Mesendoderm (in vitro differentiated cells): ENCODE measurements around the gene CEP131.

ENCODE experiments used
- DNase-seq: peaks from one replicate; pipeline ENCODE4 v3.0.0; 2013
- H2AK5ac ChIP-seq: 2 replicates; pipeline ENCODE4 v1.6.1; 2013; ENCODE audit warnings: low read length, inconsistent platforms
- H2BK120ac ChIP-seq: 2 replicates; pipeline ENCODE4 v1.6.1; 2013; ENCODE audit warnings: low read depth, mild to moderate bottlenecking, low read length, moderate library complexity, mixed read lengths
- H2BK15ac ChIP-seq: replicated peaks from 2 replicates; pipeline ENCODE4 v1.6.1; 2013; ENCODE audit warnings: low read depth, mild to moderate bottlenecking, moderate library complexity
- H2BK5ac ChIP-seq: 2 replicates; pipeline ENCODE4 v1.6.1; 2013; ENCODE audit warnings: low read length, inconsistent platforms
- H3K18ac ChIP-seq: 2 replicates; pipeline ENCODE4 v1.6.1; 2013; ENCODE audit warnings: mild to moderate bottlenecking, low read length, mixed read lengths
- H3K23ac ChIP-seq: one replicate; pipeline ENCODE4 v1.6.1; 2013; ENCODE audit warnings: low read length
- H3K27ac ChIP-seq: 2 replicates; pipeline ENCODE4 v1.5.1; 2013; ENCODE audit warnings: low read depth, mild to moderate bottlenecking, inconsistent platforms, low read length, moderate library complexity
- H3K27me3 ChIP-seq: 2 replicates; pipeline ENCODE4 v1.6.1; 2013; ENCODE audit warnings: low read length, control low read depth, mild to moderate bottlenecking, inconsistent platforms; ENCODE audit not compliant: insufficient read depth, poor library complexity
- H3K36me3 ChIP-seq: 2 replicates; pipeline ENCODE4 v1.6.1; 2013; ENCODE audit warnings: low read length, inconsistent platforms; ENCODE audit not compliant: control insufficient read depth, insufficient read depth
- H3K4ac ChIP-seq: one replicate; pipeline ENCODE4 v1.6.1; 2013; ENCODE audit warnings: low read depth, mild to moderate bottlenecking, low read length, moderate library complexity
- H3K4me1 ChIP-seq: 2 replicates; pipeline ENCODE4 v1.6.1; 2013; ENCODE audit warnings: low read depth, low read length, inconsistent platforms; ENCODE audit not compliant: control insufficient read depth
- H3K4me2 ChIP-seq: 2 replicates; pipeline ENCODE4 v1.6.1; 2013; ENCODE audit warnings: low read length
- H3K4me3 ChIP-seq: 2 replicates; pipeline ENCODE4 v1.5.1; 2013; ENCODE audit warnings: mild to moderate bottlenecking, low read length
- H3K56ac ChIP-seq: one replicate; pipeline ENCODE4 v1.6.1; 2013; ENCODE audit warnings: low read length
- H3K79me1 ChIP-seq: 2 replicates; pipeline ENCODE4 v1.6.1; 2013; ENCODE audit warnings: low read length, inconsistent platforms
- H3K79me2 ChIP-seq: 2 replicates; pipeline ENCODE4 v1.6.1; 2013; ENCODE audit warnings: mild to moderate bottlenecking, low read length; ENCODE audit not compliant: control insufficient read depth, insufficient read depth
- H3K9ac ChIP-seq: 2 replicates; pipeline ENCODE4 v1.6.1; 2013; ENCODE audit warnings: low read length, inconsistent platforms
- H4K5ac ChIP-seq: one replicate; pipeline ENCODE4 v1.6.1; 2013; ENCODE audit warnings: low read length
- H4K8ac ChIP-seq: one replicate; pipeline ENCODE4 v1.6.1; 2013; ENCODE audit warnings: low read depth, mild to moderate bottlenecking, control low read depth, low read length, moderate library complexity
- WGBS: extraction: QIAGEN DNeasy Blood & Tissue Kit; methylation state at CpG from one replicate; pipeline ENCODE4 v1.1.7; 2013; ENCODE audit warnings: low lambda C conversion rate, missing lambda C conversion rate; ENCODE audit not compliant: insufficient coverage; ENCODE audit errors: extremely low coverage; 5-methylcytosine and 5-hydroxymethylcytosine counted together

The CEP131 gene

GRCh38 chr17:81153340-81153803 lies 69.4 kb downstream of the CEP131 start:
- DNase-seq = no peak
- Histone ChIP-seq H3K56ac (no peak overlapping the region), H3K36me3 (no peaks in the 10 kb centered on the region), H3K4me2 (no peak overlapping the region), H4K8ac (no peak overlapping the region), H2AK5ac (no peak overlapping the region), H3K4me3 (no peak overlapping the region), H3K27ac (no peak overlapping the region), H3K9ac (no peak overlapping the region), H3K23ac (no peak overlapping the region), H4K5ac (no peak overlapping the region), H3K79me1 (no peaks in the 10 kb centered on the region), H2BK15ac (no peak overlapping the region), H3K4ac (no peak overlapping the region), H3K18ac (no peak overlapping the region), H3K79me2 (no peaks in the 10 kb centered on the region), H2BK5ac (no peak overlapping the region), H3K27me3 (no peaks in the 10 kb centered on the region), H2BK120ac (no peak overlapping the region), H3K4me1 (no peaks in the 10 kb centered on the region)
- WGBS = no CpG with 5 or more reads among the region's 17 CpGs

GRCh38 chr17:81152288-81152828 lies 70.4 kb downstream of the CEP131 start:
- Histone ChIP-seq H4K5ac (no peak overlapping the region), H2BK120ac (no peak overlapping the region), H3K9ac (no peak overlapping the region), H4K8ac (no peak overlapping the region), H3K18ac (no peak overlapping the region), H3K4me3 (no peak overlapping the region), H2AK5ac (no peak overlapping the region), H3K56ac (no peak overlapping the region), H3K4ac (no peak overlapping the region), H3K36me3 (no peaks in the 10 kb centered on the region), H2BK5ac (no peak overlapping the region), H3K27me3 (no peaks in the 10 kb centered on the region), H3K79me1 (no peaks in the 10 kb centered on the region), H2BK15ac (no peak overlapping the region), H3K27ac (no peak overlapping the region), H3K4me2 (no peak overlapping the region), H3K23ac (no peak overlapping the region), H3K4me1 (no peaks in the 10 kb centered on the region), H3K79me2 (no peaks in the 10 kb centered on the region)
- DNase-seq = no peak
- no CpG with 5 or more reads among the region's 8 CpGs for WGBS

DNA sequence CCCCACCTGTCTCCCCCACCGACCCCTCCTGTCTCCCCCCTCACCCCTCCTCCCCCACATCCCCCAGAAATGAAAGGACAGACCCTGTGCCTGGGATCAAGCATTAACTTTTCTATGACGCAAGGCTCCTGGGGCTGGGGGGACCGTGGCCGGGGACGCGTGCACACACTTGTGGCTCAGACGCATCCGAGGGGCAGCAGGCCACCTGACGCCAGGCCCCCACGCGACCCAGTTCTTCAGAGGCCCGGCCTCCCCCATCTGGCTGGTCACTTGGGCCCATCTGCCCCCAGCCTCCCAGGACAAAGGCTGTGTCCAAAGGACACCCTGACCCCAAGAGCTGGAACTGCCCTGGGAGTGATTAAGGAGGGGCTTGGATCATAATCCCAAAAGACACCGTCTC lies 71.5 kb downstream of the CEP131 start:
- no peak overlapping the region for H3K56ac ChIP-seq
- no peak overlapping the region for H3K18ac ChIP-seq
- no peak overlapping the region for H4K8ac ChIP-seq
- no peak overlapping the region for H3K4me3 ChIP-seq
- no CpG with 5 or more reads among the region's 13 CpGs for WGBS
- H3K9ac ChIP-seq = no peak overlapping the region
- H3K79me2 ChIP-seq = no peaks in the 10 kb centered on the region
- H3K27me3 ChIP-seq = no peaks in the 10 kb centered on the region
- no peak for DNase-seq
- H2BK120ac ChIP-seq = no peak overlapping the region
- no peak overlapping the region for H2BK15ac ChIP-seq
- no peaks in the 10 kb centered on the region for H3K36me3 ChIP-seq
- H3K4me2 ChIP-seq = no peak overlapping the region
- H3K4ac ChIP-seq = no peak overlapping the region
- no peak overlapping the region for H2AK5ac ChIP-seq
- no peaks in the 10 kb centered on the region for H3K79me1 ChIP-seq
- no peaks in the 10 kb centered on the region for H3K4me1 ChIP-seq
- H4K5ac ChIP-seq = no peak overlapping the region
- H2BK5ac ChIP-seq = no peak overlapping the region
- H3K23ac ChIP-seq = no peak overlapping the region
- H3K27ac ChIP-seq = no peak overlapping the region

DNA sequence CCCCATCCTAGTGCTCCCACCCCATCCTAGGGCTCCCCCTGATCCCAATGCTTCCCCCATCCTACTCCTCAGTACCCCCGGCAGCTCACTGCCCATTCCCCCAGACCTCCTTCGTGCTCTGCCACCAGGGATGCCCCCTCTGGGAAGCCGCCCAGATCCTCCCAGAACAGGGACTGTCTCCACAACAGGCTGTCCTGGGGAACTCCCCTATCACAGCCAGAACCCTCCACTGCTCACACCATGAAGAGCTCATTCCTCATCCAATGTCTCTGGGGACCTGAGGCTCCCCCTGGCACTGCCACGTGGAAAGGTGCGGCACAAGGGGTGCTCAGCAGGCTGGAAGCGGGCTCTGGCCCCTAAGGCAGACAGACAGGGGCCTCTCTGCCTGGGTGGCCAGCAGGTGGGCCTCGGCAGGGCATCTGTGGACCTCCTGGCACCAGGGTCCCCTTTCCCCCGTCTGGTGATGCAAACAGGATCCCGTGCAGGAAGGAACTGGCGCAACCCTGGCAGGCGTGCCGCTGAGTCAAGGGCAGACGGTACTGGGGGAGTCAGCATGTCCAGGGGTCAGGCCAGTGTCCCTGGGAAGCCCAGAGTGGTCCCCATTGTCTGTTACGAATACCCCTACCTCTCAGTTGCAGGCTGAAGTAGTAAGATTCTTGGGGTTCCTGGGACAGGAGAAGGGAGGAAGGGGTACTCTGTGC lies 72.2 kb downstream of the CEP131 start:
- H3K4ac ChIP-seq = no peak overlapping the region
- H3K18ac ChIP-seq = no peak overlapping the region
- no CpG with 5 or more reads among the region's 14 CpGs for WGBS
- H3K79me2 ChIP-seq = no peaks in the 10 kb centered on the region
- H2BK15ac ChIP-seq = no peak overlapping the region
- no peak for DNase-seq
- no peak overlapping the region for H3K27ac ChIP-seq
- H3K23ac ChIP-seq = no peak overlapping the region
- no peaks in the 10 kb centered on the region for H3K36me3 ChIP-seq
- no peak overlapping the region for H3K4me3 ChIP-seq
- H4K5ac ChIP-seq = no peak overlapping the region
- no peak overlapping the region for H2BK5ac ChIP-seq
- no peaks in the 10 kb centered on the region for H3K4me1 ChIP-seq
- H2AK5ac ChIP-seq = no peak overlapping the region
- no peak overlapping the region for H2BK120ac ChIP-seq
- H3K79me1 ChIP-seq = no peaks in the 10 kb centered on the region
- no peak overlapping the region for H3K56ac ChIP-seq
- H3K4me2 ChIP-seq = no peak overlapping the region
- H3K27me3 ChIP-seq = no peaks in the 10 kb centered on the region
- no peak overlapping the region for H3K9ac ChIP-seq
- H4K8ac ChIP-seq = no peak overlapping the region

GRCh38 chr17:81148986-81149533 lies 73.7 kb downstream of the CEP131 start:
- H3K27me3 ChIP-seq = no peaks in the 10 kb centered on the region
- no peaks in the 10 kb centered on the region for H3K79me1 ChIP-seq
- no peak overlapping the region for H3K27ac ChIP-seq
- no peak overlapping the region for H4K5ac ChIP-seq
- H3K4me2 ChIP-seq = no peak overlapping the region
- no CpG with 5 or more reads among the region's 14 CpGs for WGBS
- H3K18ac ChIP-seq = no peak overlapping the region
- no peak overlapping the region for H3K56ac ChIP-seq
- no peak overlapping the region for H3K4me3 ChIP-seq
- no peak for DNase-seq
- no peaks in the 10 kb centered on the region for H3K4me1 ChIP-seq
- H3K23ac ChIP-seq = no peak overlapping the region
- no peak overlapping the region for H3K4ac ChIP-seq
- H2BK15ac ChIP-seq = no peak overlapping the region
- no peak overlapping the region for H2BK5ac ChIP-seq
- no peak overlapping the region for H3K9ac ChIP-seq
- H2AK5ac ChIP-seq = no peak overlapping the region
- H3K79me2 ChIP-seq = no peaks in the 10 kb centered on the region
- H4K8ac ChIP-seq = no peak overlapping the region
- no peaks in the 10 kb centered on the region for H3K36me3 ChIP-seq
- no peak overlapping the region for H2BK120ac ChIP-seq
